Small intestine (tissue), 7 donors: Measurements from ENCODE around the gene FNBP1. TPM values are rescaled to one million over a fixed set of nuclear protein-coding genes. Genes with fewer than 3 reads are reported as not detected.

Source experiments
- DNase-seq, 2 donors: peaks; one replicate each; pipeline versions ENCODE4 v3.0.0 to v3.0.0-alpha.2; 2013
- FAIRE-seq: peaks from 2 replicates; lab custom pipeline; 2012; peaks lifted over from hg19 to GRCh38; lab: Jason Lieb, UNC
- H3K27ac ChIP-seq, 3 donors: one replicate each; pipeline ENCODE4 v1.5.1; 2013; ENCODE audit warnings: low read length in 2 of 3, mild to moderate bottlenecking in 2 of 3, control low read depth in 1 of 3, inconsistent platforms in 1 of 3, low read depth in 1 of 3, moderate library complexity in 1 of 3
- H3K27me3 ChIP-seq, 3 donors: one replicate each; pipeline ENCODE4 v1.6.1; 2013; ENCODE audit warnings: low read length in 3 of 3, inconsistent platforms in 1 of 3; ENCODE audit not compliant: control insufficient read depth in 3 of 3, insufficient read depth in 3 of 3
- H3K36me3 ChIP-seq, 3 donors: one replicate each; pipeline ENCODE4 v1.6.1; 2013; ENCODE audit warnings: low read length in 3 of 3, inconsistent platforms in 1 of 3, low read depth in 1 of 3, mild to moderate bottlenecking in 1 of 3, moderate library complexity in 1 of 3; ENCODE audit not compliant: control insufficient read depth in 3 of 3, insufficient read depth in 2 of 3
- H3K4me1 ChIP-seq, 3 donors: one replicate each; pipeline ENCODE4 v1.6.1; 2013; ENCODE audit warnings: low read length in 2 of 3, inconsistent platforms in 1 of 3, low read depth in 1 of 3, mild to moderate bottlenecking in 1 of 3, moderate library complexity in 1 of 3; ENCODE audit not compliant: control insufficient read depth in 3 of 3, insufficient read depth in 2 of 3
- H3K4me3 ChIP-seq, 3 donors: one replicate each; pipeline ENCODE4 v1.5.1; 2013; ENCODE audit warnings: low read length in 3 of 3, control low read depth in 1 of 3, inconsistent platforms in 1 of 3, low read depth in 1 of 3, mild to moderate bottlenecking in 1 of 3, moderate library complexity in 1 of 3
- H3K9me3 ChIP-seq, 2 donors: one replicate each; pipeline ENCODE4 v1.6.1; 2013; ENCODE audit warnings: low read depth in 1 of 2, low read length in 1 of 2; ENCODE audit not compliant: control insufficient read depth in 2 of 2, insufficient read depth in 1 of 2
- WGBS, 3 donors: extraction: QIAGEN DNeasy Blood & Tissue Kit; methylation state at CpG; one replicate each; pipeline ENCODE4 v1.1.7; 2013; 5-methylcytosine and 5-hydroxymethylcytosine counted together
- polyA plus RNA-seq, 4 donors: library from polyadenylated mRNA; stranded (reverse) in 3 of 4; unstranded in 1 of 4; fragments of 200-250 nt in 3 of 4; fragments of 120-200 nt in 1 of 4; gene quantifications; one replicate each; pipeline versions ENCODE4 v1.2.1 to v1.2.3, GENCODE V29; 2013
- donor health status: healthy with polysubstance abuse.
- donor health status: control.
- donor health status: control.
- donor health status: Bipolar disorder and iron deficiency.
- donor health status: healthy.

Gene FNBP1
- polyA plus RNA-seq, 4 donors: 1.3 to 16.5 (median 9.0) TPM

GRCh38 chr9:129918296-129918950 is 124.6 kb downstream of the FNBP1 start:
- FAIRE-seq: no peak
- WGBS, 3 donors: 86 to 91% (median 89%) methylated on average over 14 of the region's 14 CpGs
- no peak overlapping the region for H3K4me3 ChIP-seq

GRCh38 chr9:129916707-129917106 is 126.3 kb downstream of the FNBP1 start:
- no peaks in the 10 kb centered on the region for H3K27me3 ChIP-seq
- FAIRE-seq (no peak), DNase-seq (no peak)
- no peaks in the 10 kb centered on the region for H3K9me3 ChIP-seq
- H3K4me3 ChIP-seq: no peak overlapping the region
- peaks cover 2 to 5% (median 2%) of the 10 kb centered on the region in 3 donors for H3K36me3 ChIP-seq
- no peak overlapping the region for H3K27ac ChIP-seq
- H3K4me1 ChIP-seq: no peaks in the 10 kb centered on the region
- 94 to 97% (median 96%) methylated on average over 7 of the region's 7 CpGs for WGBS, 3 donors

More at GRCh38 chr9:129918296-129918950, 124.6 kb downstream of the FNBP1 start:
- Histone ChIP-seq H3K9me3 (no peaks in the 10 kb centered on the region), H3K27me3 (no peaks in the 10 kb centered on the region), H3K4me1 (no peaks in the 10 kb centered on the region), H3K36me3 (peaks cover 2 to 5% (median 2%) of the 10 kb centered on the region in 3 donors), H3K27ac (no peak overlapping the region)
- DNase-seq: no peak

GRCh38 chr9:129914051-129914450 is 128.9 kb downstream of the FNBP1 start:
- WGBS, 3 donors: 88 to 93% (median 91%) methylated on average over 5 of the region's 5 CpGs
- Histone ChIP-seq H3K27ac (no peak overlapping the region), H3K4me3 (no peak overlapping the region), H3K4me1 (no peaks in the 10 kb centered on the region), H3K9me3 (no peaks in the 10 kb centered on the region), H3K27me3 (no peaks in the 10 kb centered on the region), H3K36me3 (peaks cover 2 to 5% (median 2%) of the 10 kb centered on the region in 3 donors)
- DNase-seq: no peak
- no peak for FAIRE-seq

GRCh38 chr9:129910628-129911567 is 132.1 kb downstream of the FNBP1 start:
- Histone ChIP-seq H3K9me3 (no peaks in the 10 kb centered on the region), H3K4me1 (no peaks in the 10 kb centered on the region), H3K27me3 (no peaks in the 10 kb centered on the region), H3K36me3 (peaks cover 0 to 12% (median 2%) of the 10 kb centered on the region in 3 donors), H3K4me3 (no peak overlapping the region), H3K27ac (no peak overlapping the region)
- WGBS, 3 donors: 79 to 89% (median 84%) methylated on average over 15 of the region's 15 CpGs
- DNase-seq: no peak
- no peak for FAIRE-seq

GRCh38 chr9:129909851-129910250 is 133.1 kb downstream of the FNBP1 start:
- Histone ChIP-seq H3K4me1 (no peaks in the 10 kb centered on the region), H3K9me3 (no peaks in the 10 kb centered on the region), H3K36me3 (peaks cover 0 to 15% (median 2%) of the 10 kb centered on the region in 3 donors), H3K27ac (no peak overlapping the region), H3K27me3 (no peaks in the 10 kb centered on the region), H3K4me3 (no peak overlapping the region)
- FAIRE-seq (no peak), DNase-seq (no peak)
- WGBS, 3 donors: 91 to 94% (median 94%) methylated on average over 9 of the region's 9 CpGs

GRCh38 chr9:129908906-129909305 is 134.1 kb downstream of the FNBP1 start:
- 85 to 94% (median 86%) methylated on average over 4 of the region's 4 CpGs for WGBS, 3 donors

GRCh38 chr9:129907201-129907600 is 135.8 kb downstream of the FNBP1 start:
- Histone ChIP-seq H3K9me3 (no peaks in the 10 kb centered on the region), H3K27ac (no peak overlapping the region), H3K36me3 (peaks cover 0 to 21% (median 0%) of the 10 kb centered on the region in 3 donors), H3K4me3 (no peak overlapping the region), H3K4me1 (no peaks in the 10 kb centered on the region), H3K27me3 (no peaks in the 10 kb centered on the region)
- 70 to 91% (median 89%) methylated on average over 4 of the region's 4 CpGs for WGBS, 3 donors
- DNase-seq (no peak), FAIRE-seq (no peak)

More at GRCh38 chr9:129908906-129909305, 134.1 kb downstream of the FNBP1 start:
- Histone ChIP-seq H3K4me3 (no peak overlapping the region), H3K27ac (no peak overlapping the region), H3K4me1 (no peaks in the 10 kb centered on the region), H3K36me3 (peaks cover 0 to 18% (median 2%) of the 10 kb centered on the region in 3 donors), H3K9me3 (no peaks in the 10 kb centered on the region), H3K27me3 (no peaks in the 10 kb centered on the region)
- no peak for DNase-seq
- no peak for FAIRE-seq

- Histone ChIP-seq H3K9me3 (no peaks in the 10 kb centered on the region), H3K27me3 (no peaks in the 10 kb centered on the region), H3K4me1 (no peaks in the 10 kb centered on the region), H3K4me3 (no peak overlapping the region), H3K27ac (no peak overlapping the region), H3K36me3 (peaks cover 0 to 22% (median 0%) of the 10 kb centered on the region in 3 donors)
- FAIRE-seq (no peak), DNase-seq (no peak)
- WGBS, 3 donors: 90 to 98% (median 95%) methylated on average over 4 of the region's 4 CpGs
These were observed 136.7 kb downstream of the FNBP1 start for GRCh38 chr9:129906298-129906697.
